Karpas-422 (cell line): ENCODE data around the gene DCK. TPM values are rescaled to one million over a fixed set of nuclear protein-coding genes. Genes with fewer than 3 reads are reported as not detected.

Source experiments
- DNase-seq: peaks from one replicate; pipeline ENCODE4 v3.0.0-alpha.2; 2015
- H2AFZ ChIP-seq: fragments of 200-600 bp; sonication (generic); 2 replicates; pipeline ENCODE4 v1.6.1; 2014; ENCODE audit warnings: antibody characterized with exemption, low read length, mixed read lengths
- H3K27ac ChIP-seq: fragments of 200-600 bp; sonication (generic); 2 replicates; pipeline ENCODE4 v1.5.1; 2014; ENCODE audit warnings: mild to moderate bottlenecking, low read length, moderate library complexity
- H3K27me3 ChIP-seq: fragments of 200-600 bp; sonication (generic); 2 replicates; pipeline ENCODE4 v1.6.1; 2014; ENCODE audit warnings: low read length, mixed read lengths
- H3K36me3 ChIP-seq: fragments of 200-600 bp; sonication (generic); 2 replicates; pipeline ENCODE4 v1.6.1; 2014; ENCODE audit warnings: low read length, mixed read lengths; ENCODE audit not compliant: insufficient read depth
- H3K4me1 ChIP-seq: fragments of 200-600 bp; sonication (generic); 2 replicates; pipeline ENCODE4 v1.6.1; 2014; ENCODE audit warnings: mild to moderate bottlenecking, low read length, mixed read lengths
- H3K4me2 ChIP-seq: fragments of 200-600 bp; sonication (generic); 2 replicates; pipeline ENCODE4 v1.6.1; 2014; ENCODE audit warnings: low read length, low read depth, mild to moderate bottlenecking; ENCODE audit not compliant: poor library complexity, severe bottlenecking
- H3K4me3 ChIP-seq: fragments of 200-600 bp; sonication (generic); 2 replicates; pipeline ENCODE4 v1.5.1; 2014; ENCODE audit warnings: mild to moderate bottlenecking, antibody characterized with exemption, low read length, mixed read lengths
- H3K79me2 ChIP-seq: fragments of 200-600 bp; sonication (generic); 2 replicates; pipeline ENCODE4 v1.6.1; 2014; ENCODE audit warnings: mild to moderate bottlenecking, low read length, mixed read lengths
- H3K9ac ChIP-seq: fragments of 200-600 bp; sonication (generic); 2 replicates; pipeline ENCODE4 v1.6.0; 2014; ENCODE audit warnings: low read length
- H3K9me2 ChIP-seq: fragments of 200-600 bp; sonication (generic), shearing (Covaris generic); replicated peaks from 2 replicates; pipeline ENCODE4 v1.6.0; 2014; ENCODE audit warnings: mild to moderate bottlenecking, low read length, moderate library complexity; ENCODE audit not compliant: insufficient read depth
- H3K9me3 ChIP-seq: fragments of 300-700, 200-600 bp; sonication (generic); 2 replicates; pipeline ENCODE4 v1.6.1; 2014; ENCODE audit warnings: low read length, mixed read lengths
- H4K20me1 ChIP-seq: fragments of 200-600 bp; sonication (generic); 2 replicates; pipeline ENCODE4 v1.6.1; 2014; ENCODE audit warnings: mild to moderate bottlenecking, antibody characterized with exemption, low read length, low read depth; ENCODE audit not compliant: insufficient read depth
- total RNA-seq: library from RNA; depleted of rRNA; stranded (reverse); fragments of >200 nt; shearing (Covaris generic); gene quantifications from 2 replicates; pipeline ENCODE4 v1.2.3, GENCODE V29; 2014; ENCODE audit warnings: low replicate concordance

The DCK gene
- total RNA-seq, 1 experiment from 2014 or later, result 148 TPM

GRCh38 chr4:70958681-70959080 is 34.8 kb upstream of the DCK start:
- Histone ChIP-seq H3K27ac (no peak overlapping the region), H3K9me2 (no peaks in the 10 kb centered on the region), H4K20me1 (no peaks in the 10 kb centered on the region; the same call in 1 of the 2 replicates), H3K27me3 (no peaks in the 10 kb centered on the region), H3K9ac (no peak overlapping the region), H3K9me3 (no peaks in the 10 kb centered on the region), H2AFZ (no peak overlapping the region), H3K4me1 (peaks cover 9% of the 10 kb centered on the region), H3K4me3 (no peak overlapping the region), H3K4me2 (no peak overlapping the region), H3K36me3 (peaks cover 33% of the 10 kb centered on the region), H3K79me2 (peaks cover 89% of the 10 kb centered on the region)
- no peak for DNase-seq

DNA sequence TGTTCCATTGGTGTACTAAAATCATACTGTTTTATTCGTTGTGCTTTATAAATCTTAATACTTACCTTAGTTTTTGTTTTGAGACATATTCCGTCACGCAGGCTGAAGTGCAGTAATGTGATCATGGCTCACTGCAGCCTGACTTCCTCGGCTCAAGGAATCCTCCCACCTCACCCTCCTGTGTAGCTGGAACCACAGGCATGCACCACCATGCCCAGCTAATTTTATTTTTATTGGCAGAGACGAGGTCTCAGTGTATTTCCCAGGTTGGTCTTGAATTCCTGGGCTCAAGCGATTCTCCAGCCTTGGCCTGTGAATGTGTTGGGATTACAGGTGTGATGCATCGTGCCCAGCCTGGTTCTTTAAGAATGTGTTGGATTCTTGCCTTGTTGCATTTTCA is 24.4 kb upstream of the DCK start:
- Histone ChIP-seq H3K27ac (no peak overlapping the region), H3K9me2 (no peaks in the 10 kb centered on the region), H3K27me3 (no peaks in the 10 kb centered on the region), H4K20me1 (no peaks in the 10 kb centered on the region), H3K4me1 (peaks cover 9% of the 10 kb centered on the region; the same call in 1 of the 2 replicates), H3K4me3 (no peak overlapping the region), H3K36me3 (peaks cover 25% of the 10 kb centered on the region; the same call in 1 of the 2 replicates), H2AFZ (no peak overlapping the region), H3K4me2 (no peak overlapping the region), H3K9ac (no peak overlapping the region), H3K9me3 (no peaks in the 10 kb centered on the region), H3K79me2 (peaks cover 42% of the 10 kb centered on the region)
- no peak for DNase-seq

- Histone ChIP-seq H3K9me3 (no peaks in the 10 kb centered on the region), H3K4me3 (no peak overlapping the region), H3K27ac (no peak overlapping the region), H3K27me3 (no peaks in the 10 kb centered on the region), H3K4me1 (peaks cover 26% of the 10 kb centered on the region), H4K20me1 (no peaks in the 10 kb centered on the region), H3K9ac (no peak overlapping the region), H3K36me3 (peaks cover 52% of the 10 kb centered on the region), H3K9me2 (no peaks in the 10 kb centered on the region), H3K79me2 (peaks cover 63% of the 10 kb centered on the region), H2AFZ (no peak overlapping the region), H3K4me2 (no peak overlapping the region)
- no peak for DNase-seq
Measured at GRCh38 chr4:70976252-70976651, 17.2 kb upstream of the DCK start.

DNA sequence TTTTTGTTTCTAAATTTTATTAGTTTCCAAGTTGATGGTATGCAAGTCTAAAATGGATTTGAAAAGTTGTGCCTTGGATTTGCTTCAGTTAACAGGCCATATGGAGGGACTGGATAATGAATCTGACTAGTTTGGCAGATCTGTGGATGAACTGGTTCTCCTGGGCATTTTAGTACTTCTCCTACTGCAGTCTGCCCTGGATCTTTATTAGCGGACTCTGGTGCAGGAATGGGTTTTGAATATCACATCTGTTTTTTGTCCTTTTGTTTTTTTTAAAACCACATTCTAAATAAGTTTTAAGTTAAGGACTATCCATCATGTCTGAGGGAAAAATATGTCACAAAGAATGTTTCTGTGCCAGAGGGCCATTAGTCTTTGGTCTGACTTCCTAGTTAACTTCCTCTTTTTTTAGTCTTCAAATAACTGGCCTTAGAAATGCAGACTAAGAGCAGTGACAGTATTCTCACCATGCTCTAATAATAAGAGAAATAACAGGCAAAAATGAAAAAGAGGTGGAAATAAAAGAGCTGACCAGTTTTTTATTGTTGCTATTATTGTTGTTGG is 13.9 kb upstream of the DCK start:
- DNase-seq, result peak; percentile 70
- peaks cover 50% of the 10 kb centered on the region for H3K36me3 ChIP-seq
- peak overlapping the region; percentile 48 for H3K4me2 ChIP-seq
- peak overlapping the region; percentile 0; the same call in 1 of the 2 replicates for H3K9ac ChIP-seq
- no peaks in the 10 kb centered on the region for H3K9me2 ChIP-seq
- peak overlapping the region; percentile 67 for H3K27ac ChIP-seq
- no peak overlapping the region for H3K4me3 ChIP-seq
- H3K4me1 ChIP-seq, result peaks cover 55% of the 10 kb centered on the region
- no peaks in the 10 kb centered on the region for H3K27me3 ChIP-seq
- peaks cover 48% of the 10 kb centered on the region for H3K79me2 ChIP-seq
- no peak overlapping the region for H2AFZ ChIP-seq
- H4K20me1 ChIP-seq, result no peaks in the 10 kb centered on the region
- no peaks in the 10 kb centered on the region for H3K9me3 ChIP-seq

DNA sequence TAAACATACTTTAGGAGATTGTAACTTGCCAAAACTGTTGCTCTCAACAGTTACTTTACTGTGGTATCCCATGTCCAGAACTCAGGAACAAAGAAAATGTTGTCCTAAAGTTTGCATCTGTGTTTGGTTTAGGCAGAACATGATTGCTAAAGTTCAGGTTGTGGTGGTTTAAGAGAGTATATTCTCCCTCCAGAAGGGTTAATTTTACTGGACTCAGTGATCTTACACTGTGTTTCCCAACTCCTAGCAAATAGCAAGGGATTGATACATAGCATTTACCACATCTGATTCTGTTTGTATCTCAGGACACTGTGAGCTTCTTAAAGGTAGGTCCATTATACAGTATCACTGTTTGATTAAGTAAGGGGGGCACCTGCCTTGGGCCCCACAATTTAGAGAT is 13.3 kb upstream of the DCK start:
- Histone ChIP-seq H3K9me2 (no peaks in the 10 kb centered on the region), H3K4me1 (peaks cover 62% of the 10 kb centered on the region), H3K4me2 (no peak overlapping the region), H3K9me3 (no peaks in the 10 kb centered on the region), H3K79me2 (peaks cover 48% of the 10 kb centered on the region), H3K27me3 (no peaks in the 10 kb centered on the region), H3K27ac (peak overlapping the region; percentile 67), H2AFZ (no peak overlapping the region), H4K20me1 (no peaks in the 10 kb centered on the region), H3K36me3 (peaks cover 50% of the 10 kb centered on the region), H3K4me3 (no peak overlapping the region), H3K9ac (0 out of 2 replicates have a peak overlapping the region, but pooled peaks have one; percentile 0)
- DNase-seq, result no peak

DNA sequence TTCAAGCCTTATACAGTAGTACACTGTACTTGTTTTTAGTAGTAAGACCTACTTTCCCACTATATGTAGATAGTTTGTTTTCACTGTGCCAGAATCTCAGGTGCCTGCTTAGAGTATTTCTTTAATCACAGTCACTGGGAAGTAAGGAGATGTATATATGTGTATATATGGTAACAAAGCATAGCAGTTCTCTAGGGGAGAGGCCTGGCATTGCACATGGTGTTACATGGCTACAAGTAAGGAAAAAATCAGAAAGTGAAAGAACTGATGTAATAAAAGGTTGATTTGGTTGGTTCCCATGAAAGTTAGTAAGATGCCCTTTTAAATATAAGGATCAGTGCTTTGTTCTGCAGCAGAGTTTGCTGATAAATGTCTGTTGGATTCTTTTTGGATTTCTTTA is 9.3 kb upstream of the DCK start:
- Histone ChIP-seq H3K4me3 (no peak overlapping the region), H4K20me1 (no peaks in the 10 kb centered on the region), H3K4me1 (peaks cover 48% of the 10 kb centered on the region), H2AFZ (no peak overlapping the region), H3K9ac (no peak overlapping the region), H3K36me3 (peaks cover 36% of the 10 kb centered on the region; the same call in 1 of the 2 replicates), H3K27me3 (no peaks in the 10 kb centered on the region), H3K4me2 (no peak overlapping the region), H3K27ac (peak overlapping the region; percentile 38), H3K9me3 (no peaks in the 10 kb centered on the region), H3K79me2 (peaks cover 31% of the 10 kb centered on the region), H3K9me2 (no peaks in the 10 kb centered on the region)
- DNase-seq, result no peak

- peaks cover 43% of the 10 kb centered on the region for H3K4me1 ChIP-seq
- H4K20me1 ChIP-seq, result no peaks in the 10 kb centered on the region
- no peak overlapping the region for H2AFZ ChIP-seq
- H3K4me3 ChIP-seq, result no peak overlapping the region
- no peak overlapping the region for H3K4me2 ChIP-seq
- no peaks in the 10 kb centered on the region for H3K9me3 ChIP-seq
- H3K9me2 ChIP-seq, result no peaks in the 10 kb centered on the region
- H3K79me2 ChIP-seq, result peaks cover 27% of the 10 kb centered on the region
- H3K27me3 ChIP-seq, result no peaks in the 10 kb centered on the region
- peak overlapping the region; percentile 38 for H3K27ac ChIP-seq
- peaks cover 31% of the 10 kb centered on the region; the same call in 1 of the 2 replicates for H3K36me3 ChIP-seq
- H3K9ac ChIP-seq, result no peak overlapping the region
- DNase-seq, result no peak
Measured at GRCh38 chr4:70984589-70984988, 8.9 kb upstream of the DCK start.

GRCh38 chr4:70991596-70991995 is 1.9 kb upstream of the DCK start:
- H3K9ac ChIP-seq, result no peak overlapping the region
- H3K36me3 ChIP-seq, result peaks cover 10% of the 10 kb centered on the region; the same call in 1 of the 2 replicates
- no peak overlapping the region for H2AFZ ChIP-seq
- no peaks in the 10 kb centered on the region for H3K27me3 ChIP-seq
- DNase-seq, result no peak
- H3K9me3 ChIP-seq, result no peaks in the 10 kb centered on the region
- no peaks in the 10 kb centered on the region for H3K9me2 ChIP-seq
- H3K79me2 ChIP-seq, result peaks cover 37% of the 10 kb centered on the region
- peak overlapping the region; percentile 85 for H3K4me2 ChIP-seq
- peak overlapping the region; percentile 42 for H3K27ac ChIP-seq
- H4K20me1 ChIP-seq, result no peaks in the 10 kb centered on the region; the same call in 1 of the 2 replicates
- H3K4me3 ChIP-seq, result no peak overlapping the region
- H3K4me1 ChIP-seq, result peaks cover 38% of the 10 kb centered on the region
